Left lung (tissue), 10 donors: Measurements from ENCODE around the gene PCSK2. TPM values are rescaled to one million over a fixed set of nuclear protein-coding genes. Genes with fewer than 3 reads are reported as not detected.

ENCODE experiments used
- ATAC-seq: fragments of 200-7000 bp; cut with Tn5 transposase; one replicate; pipeline ENCODE4 v1.9.1; 2020; ENCODE audit warnings: moderate library complexity
- DNase-seq, 4 donors: peaks; one replicate each; pipeline ENCODE4 v3.0.0-alpha.2; 2013 to 2020
- H3K27ac ChIP-seq, 2 donors: fragments of 200-600 bp; sonication (generic) in 1 of 2; one replicate each; pipeline versions ENCODE4 v1.5.0 to v1.8.0; 2020 to 2021
- H3K27me3 ChIP-seq, 2 donors: fragments of 200-600 bp; sonication (generic) in 1 of 2; one replicate each; pipeline versions ENCODE4 v1.5.0 to v1.8.0; 2020 to 2021
- H3K36me3 ChIP-seq, 2 donors: fragments of 200-600 bp; sonication (generic) in 1 of 2; one replicate each; pipeline versions ENCODE4 v1.5.0 to v1.8.0; 2020 to 2021
- H3K4me1 ChIP-seq, 2 donors: fragments of 200-600 bp; one replicate each; pipeline ENCODE4 v1.8.0; 2021
- H3K4me3 ChIP-seq, 2 donors: fragments of 200-600 bp; sonication (generic) in 1 of 2; one replicate each; pipeline versions ENCODE4 v1.5.0 to v1.8.0; 2020 to 2021; ENCODE audit warnings: mild to moderate bottlenecking in 1 of 2
- H3K9me3 ChIP-seq, 2 donors: fragments of 200-600 bp; sonication (generic) in 1 of 2; one replicate each; pipeline versions ENCODE4 v1.5.0 to v1.8.0; 2020 to 2021
- intact Hi-C, 2 donors: fragments of 100-400 bp; cut with DNase I; formaldehyde crosslinking; loops; one replicate each; pipeline versions ENCODE4 v1.11.2 to v1.14.2; 2022
- polyA plus RNA-seq, 6 donors: library from polyadenylated mRNA; unstranded; fragments of 120-200 nt; gene quantifications; one replicate each; pipeline ENCODE4 v1.2.1, GENCODE V29; 2013; ENCODE audit not compliant: insufficient read length in 6 of 6
- total RNA-seq, 2 donors: library from RNA; stranded (reverse); fragmentation: NEBNext Ultra II Directional; extraction: Animal tissue kit (Norgen Biotek cat#: 25700); gene quantifications; one replicate each; pipeline ENCODE4 v1.2.1, GENCODE V29; 2021
- TF ChIP-seq, protein P1 (sequence below), 2 donors: fragments of 200-600 bp; sonication (generic) in 1 of 2; IDR thresholded peaks; one replicate each; pipeline versions ENCODE4 v1.5.0 to v1.8.0; 2021; ENCODE audit warnings: antibody characterized with exemption in 2 of 2
- donor health status: DM: no; HTN: yes; CAD: no.
- donor health status: DM: no; HTN: no; CAD: no.

The PCSK2 gene
- total and polyA plus RNA-seq, 8 donors, result 0.32 to 33.4 (median 0.65) TPM

DNA sequence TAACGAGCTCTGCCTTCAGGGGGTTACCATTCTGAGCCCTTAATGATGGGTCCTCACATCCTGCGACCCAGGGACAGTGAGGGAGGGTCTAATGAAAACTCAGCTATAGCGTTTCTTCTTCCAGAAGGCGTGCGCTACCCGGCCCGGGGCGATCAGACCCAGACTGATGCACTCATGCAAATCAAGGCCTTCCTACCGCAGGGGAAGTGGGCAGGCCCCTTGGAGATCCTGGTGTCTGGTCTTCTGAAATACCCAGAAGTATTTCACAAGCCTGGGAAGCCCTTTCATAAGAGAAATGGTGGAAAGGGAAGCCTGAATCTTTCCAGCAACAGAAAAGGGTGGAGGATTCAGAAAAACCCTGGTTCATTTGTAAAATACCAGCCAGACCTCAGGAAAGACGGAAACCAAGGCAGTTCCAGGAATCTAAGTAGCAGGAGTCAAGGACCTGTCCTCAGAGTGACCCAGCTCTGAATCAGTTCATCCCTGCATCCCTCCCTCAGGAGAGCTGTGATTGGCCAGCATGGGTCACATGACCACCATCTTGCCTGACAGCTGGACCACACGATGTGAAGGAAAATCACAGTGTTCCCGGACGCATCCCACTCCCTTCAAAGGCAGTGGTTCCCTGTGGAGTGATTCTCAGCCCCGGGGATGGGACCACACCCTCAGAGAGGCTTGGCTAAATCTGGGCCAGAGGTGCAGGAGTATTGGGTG, 291.7 kb downstream of the PCSK2 start:
- no peak for ATAC-seq
- Histone ChIP-seq H3K9me3 (no peaks in the 10 kb centered on the region), H3K27me3 (no peaks in the 10 kb centered on the region), H3K27ac (no peak overlapping the region), H3K4me3 (no peak overlapping the region), H3K4me1 (no peaks in the 10 kb centered on the region), H3K36me3 (no peaks in the 10 kb centered on the region)
- intact Hi-C loops, result no loop called here
- no peak for DNase-seq
- TF ChIP-seq, protein P1, sequence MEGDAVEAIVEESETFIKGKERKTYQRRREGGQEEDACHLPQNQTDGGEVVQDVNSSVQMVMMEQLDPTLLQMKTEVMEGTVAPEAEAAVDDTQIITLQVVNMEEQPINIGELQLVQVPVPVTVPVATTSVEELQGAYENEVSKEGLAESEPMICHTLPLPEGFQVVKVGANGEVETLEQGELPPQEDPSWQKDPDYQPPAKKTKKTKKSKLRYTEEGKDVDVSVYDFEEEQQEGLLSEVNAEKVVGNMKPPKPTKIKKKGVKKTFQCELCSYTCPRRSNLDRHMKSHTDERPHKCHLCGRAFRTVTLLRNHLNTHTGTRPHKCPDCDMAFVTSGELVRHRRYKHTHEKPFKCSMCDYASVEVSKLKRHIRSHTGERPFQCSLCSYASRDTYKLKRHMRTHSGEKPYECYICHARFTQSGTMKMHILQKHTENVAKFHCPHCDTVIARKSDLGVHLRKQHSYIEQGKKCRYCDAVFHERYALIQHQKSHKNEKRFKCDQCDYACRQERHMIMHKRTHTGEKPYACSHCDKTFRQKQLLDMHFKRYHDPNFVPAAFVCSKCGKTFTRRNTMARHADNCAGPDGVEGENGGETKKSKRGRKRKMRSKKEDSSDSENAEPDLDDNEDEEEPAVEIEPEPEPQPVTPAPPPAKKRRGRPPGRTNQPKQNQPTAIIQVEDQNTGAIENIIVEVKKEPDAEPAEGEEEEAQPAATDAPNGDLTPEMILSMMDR (IDR thresholded peaks at IDR 0.05), result no peak

- Histone ChIP-seq H3K4me1 (no peaks in the 10 kb centered on the region), H3K4me3 (no peak overlapping the region), H3K27me3 (no peaks in the 10 kb centered on the region), H3K9me3 (no peaks in the 10 kb centered on the region), H3K36me3 (no peaks in the 10 kb centered on the region), H3K27ac (no peak overlapping the region)
- ATAC-seq, result no peak
- DNase-seq, result no peak
- intact Hi-C loops, result no loop called here
- TF ChIP-seq, protein P1 (IDR thresholded peaks at IDR 0.05), result no peak
Observed at GRCh38 chr20:17519606-17520285, 292.9 kb downstream of the PCSK2 start.

DNA sequence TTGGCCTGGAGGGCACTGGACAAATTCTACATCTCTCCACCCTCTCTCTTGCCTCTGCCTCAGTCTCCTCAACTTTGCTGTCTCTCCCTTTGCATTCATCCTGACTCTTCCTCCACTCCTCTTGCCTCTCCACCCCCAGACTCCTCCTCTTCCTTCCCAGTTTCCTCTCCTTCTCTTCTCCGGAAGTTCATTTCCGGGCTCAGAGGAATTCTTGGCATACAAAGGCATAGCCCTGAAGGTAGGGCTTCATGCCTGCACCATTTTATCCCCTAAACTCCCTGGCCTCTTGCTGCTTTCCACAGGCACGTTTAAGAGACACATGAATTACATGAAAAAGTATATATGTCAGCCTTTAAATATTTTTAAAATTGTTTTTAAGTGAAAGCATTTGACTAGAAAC, 293.7 kb downstream of the PCSK2 start:
- peak overlapping the region in 1 of 2 donors; percentile 1 for H3K27ac ChIP-seq
- H3K9me3 ChIP-seq, result no peaks in the 10 kb centered on the region
- H3K27me3 ChIP-seq, result no peaks in the 10 kb centered on the region
- no peak overlapping the region for H3K4me3 ChIP-seq
- intact Hi-C loops, result no loop called here
- H3K4me1 ChIP-seq, result no peaks in the 10 kb centered on the region
- DNase-seq (no peak), ATAC-seq (no peak)
- no peaks in the 10 kb centered on the region for H3K36me3 ChIP-seq
- TF ChIP-seq, protein P1 (IDR thresholded peaks at IDR 0.05), result no peak

DNA sequence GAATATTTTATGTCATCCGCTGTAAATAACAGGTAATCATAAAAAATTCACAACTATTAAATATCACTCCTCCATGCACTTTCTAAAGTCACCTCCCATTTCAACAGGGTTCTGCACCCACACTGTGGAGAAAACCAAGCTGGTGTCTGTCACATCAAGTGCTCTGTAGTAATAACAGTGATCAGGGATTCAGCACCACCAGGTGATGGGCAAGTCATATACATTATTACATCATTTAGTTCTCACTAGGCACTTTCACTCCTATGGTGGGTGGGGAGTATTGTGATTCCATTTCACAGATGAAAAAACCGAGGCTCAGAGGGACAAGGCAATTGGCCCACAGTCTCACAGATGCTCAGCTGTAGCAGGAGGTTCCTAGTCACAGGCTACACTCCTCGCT, 295.7 kb downstream of the PCSK2 start:
- H3K27me3 ChIP-seq, result no peaks in the 10 kb centered on the region
- H3K4me1 ChIP-seq, result no peaks in the 10 kb centered on the region
- no peak overlapping the region for H3K4me3 ChIP-seq
- ATAC-seq (no peak), DNase-seq (no peak)
- H3K9me3 ChIP-seq, result no peaks in the 10 kb centered on the region
- no peak overlapping the region for H3K27ac ChIP-seq
- TF ChIP-seq, protein P1 (IDR thresholded peaks at IDR 0.05), result no peak
- H3K36me3 ChIP-seq, result no peaks in the 10 kb centered on the region
- intact Hi-C loops, result no loop called here

DNA sequence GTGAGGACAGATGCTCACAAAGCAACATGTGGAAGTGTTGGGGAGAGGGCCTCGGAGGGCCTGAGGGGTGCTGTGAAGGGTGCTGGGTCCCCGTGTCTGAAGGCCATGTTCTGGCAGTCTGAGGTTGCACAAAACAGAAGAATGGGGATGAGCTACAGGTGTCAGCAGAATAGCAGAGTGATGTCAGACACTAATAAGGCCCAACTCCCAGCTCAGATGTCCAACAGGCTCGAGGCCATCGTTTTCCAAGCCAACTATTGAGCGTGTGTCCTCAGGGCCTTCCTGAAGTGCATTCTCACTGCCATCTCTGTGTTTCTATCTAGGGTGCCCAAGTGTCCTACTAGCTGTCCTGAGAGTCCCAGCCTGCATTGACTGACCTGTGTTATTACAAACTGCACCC, 296.5 kb downstream of the PCSK2 start:
- no peaks in the 10 kb centered on the region for H3K36me3 ChIP-seq
- H3K9me3 ChIP-seq, result no peaks in the 10 kb centered on the region
- no peak overlapping the region for H3K27ac ChIP-seq
- no peaks in the 10 kb centered on the region for H3K4me1 ChIP-seq
- TF ChIP-seq, protein P1 (IDR thresholded peaks at IDR 0.05), result no peak
- no peak overlapping the region for H3K4me3 ChIP-seq
- intact Hi-C loops, result no loop called here
- H3K27me3 ChIP-seq, result no peaks in the 10 kb centered on the region
- ATAC-seq, result no peak
- DNase-seq, result no peak
